Endothelial cell (in vitro differentiated cells): ENCODE results near the gene SORCS2. TPM values are rescaled to one million over a fixed set of nuclear protein-coding genes. Genes with fewer than 3 reads are reported as not detected.

ENCODE experiments used
- DNase-seq: peaks from one replicate; pipeline ENCODE4 v3.0.0; 2021; ENCODE audit warnings: low spot score
- H3K27ac Mint-ChIP-seq: one replicate; pipeline ENCODE4 v1.8.0; 2021; ENCODE audit warnings: mixed read lengths, inconsistent platforms; ENCODE audit not compliant: unreplicated experiment
- H3K27me3 Mint-ChIP-seq: one replicate; pipeline ENCODE4 v1.8.0; 2021; ENCODE audit warnings: mild to moderate bottlenecking, moderate library complexity, mixed read lengths, inconsistent platforms; ENCODE audit not compliant: unreplicated experiment
- H3K36me3 Mint-ChIP-seq: one replicate; pipeline ENCODE4 v1.8.0; 2021; ENCODE audit warnings: mild to moderate bottlenecking, low read depth, mixed read lengths, inconsistent platforms; ENCODE audit not compliant: unreplicated experiment
- H3K4me1 Mint-ChIP-seq: one replicate; pipeline ENCODE4 v1.8.0; 2021; ENCODE audit warnings: mild to moderate bottlenecking, mixed read lengths, inconsistent platforms; ENCODE audit not compliant: unreplicated experiment
- H3K4me3 Mint-ChIP-seq: one replicate; pipeline ENCODE4 v1.8.0; 2021; ENCODE audit warnings: mild to moderate bottlenecking, mixed read lengths, inconsistent platforms; ENCODE audit not compliant: unreplicated experiment
- H3K9me3 Mint-ChIP-seq: one replicate; pipeline ENCODE4 v1.8.0; 2021; ENCODE audit warnings: mixed read lengths, inconsistent platforms; ENCODE audit not compliant: unreplicated experiment
- total RNA-seq: library from RNA; stranded (reverse); fragmentation: NEBNext Ultra II Directional; extraction: Animal tissue kit (Norgen Biotek cat#: 25700); gene quantifications from one replicate; pipeline ENCODE4 v1.2.1, GENCODE V29; 2021; ENCODE audit not compliant: unreplicated experiment
- TF ChIP-seq, protein P1 (sequence below): fragments of 200-600 bp; sonication (generic); IDR thresholded peaks from one replicate; pipeline ENCODE4 v1.5.0; 2021; ENCODE audit warnings: antibody characterized with exemption; ENCODE audit not compliant: unreplicated experiment

The SORCS2 gene
- total RNA-seq, 1 donor from 2014 or later, result 1.3 TPM

DNA sequence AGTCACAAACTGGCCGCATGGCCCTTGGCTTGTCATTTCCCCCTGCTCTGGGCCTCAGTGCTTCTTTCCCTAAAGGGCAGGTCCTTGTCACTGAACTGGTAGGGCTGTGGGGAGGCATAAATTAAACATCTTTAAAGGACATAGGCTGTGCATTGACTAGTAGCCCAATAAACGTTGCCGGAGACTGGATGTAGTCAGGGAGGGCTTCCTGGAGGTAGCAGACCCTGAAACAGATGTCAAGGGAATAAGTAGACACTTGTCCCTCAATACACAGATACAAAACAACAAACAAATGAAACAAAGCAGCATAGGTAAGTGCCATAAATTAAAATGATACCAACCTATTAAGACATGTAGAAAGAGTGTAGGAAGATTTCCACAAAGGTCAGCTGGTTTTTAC lies 314.2 kb downstream of the SORCS2 start:
- DNase-seq, result no peak
- Mint-ChIP-seq H3K36me3 (no peaks in the 10 kb centered on the region), H3K4me1 (no peaks in the 10 kb centered on the region), H3K9me3 (no peaks in the 10 kb centered on the region), H3K27ac (no peak overlapping the region), H3K4me3 (no peak overlapping the region), H3K27me3 (peaks cover 9% of the 10 kb centered on the region)
- TF ChIP-seq, protein P1, sequence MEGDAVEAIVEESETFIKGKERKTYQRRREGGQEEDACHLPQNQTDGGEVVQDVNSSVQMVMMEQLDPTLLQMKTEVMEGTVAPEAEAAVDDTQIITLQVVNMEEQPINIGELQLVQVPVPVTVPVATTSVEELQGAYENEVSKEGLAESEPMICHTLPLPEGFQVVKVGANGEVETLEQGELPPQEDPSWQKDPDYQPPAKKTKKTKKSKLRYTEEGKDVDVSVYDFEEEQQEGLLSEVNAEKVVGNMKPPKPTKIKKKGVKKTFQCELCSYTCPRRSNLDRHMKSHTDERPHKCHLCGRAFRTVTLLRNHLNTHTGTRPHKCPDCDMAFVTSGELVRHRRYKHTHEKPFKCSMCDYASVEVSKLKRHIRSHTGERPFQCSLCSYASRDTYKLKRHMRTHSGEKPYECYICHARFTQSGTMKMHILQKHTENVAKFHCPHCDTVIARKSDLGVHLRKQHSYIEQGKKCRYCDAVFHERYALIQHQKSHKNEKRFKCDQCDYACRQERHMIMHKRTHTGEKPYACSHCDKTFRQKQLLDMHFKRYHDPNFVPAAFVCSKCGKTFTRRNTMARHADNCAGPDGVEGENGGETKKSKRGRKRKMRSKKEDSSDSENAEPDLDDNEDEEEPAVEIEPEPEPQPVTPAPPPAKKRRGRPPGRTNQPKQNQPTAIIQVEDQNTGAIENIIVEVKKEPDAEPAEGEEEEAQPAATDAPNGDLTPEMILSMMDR, result no peak

DNA sequence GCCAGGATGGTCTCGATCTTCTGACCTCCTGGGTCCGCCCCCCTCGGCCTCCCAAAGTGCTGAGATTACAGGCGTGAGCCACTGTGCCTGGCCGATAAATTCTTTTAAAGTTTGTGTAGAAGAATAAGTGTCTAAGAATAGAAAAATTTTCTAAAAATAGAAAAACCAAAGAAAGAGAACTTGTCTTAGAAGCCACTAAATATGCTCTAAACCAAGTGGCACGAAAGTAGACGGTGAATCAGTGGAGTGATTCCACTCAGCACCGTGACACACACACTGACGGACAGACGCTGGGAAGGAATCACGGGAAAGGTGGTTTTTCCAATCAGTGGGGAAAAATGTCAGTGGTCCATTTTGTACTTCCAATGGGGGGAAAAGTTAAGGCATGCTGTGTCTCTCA lies 315.0 kb downstream of the SORCS2 start:
- Mint-ChIP-seq H3K36me3 (no peaks in the 10 kb centered on the region), H3K27ac (no peak overlapping the region), H3K9me3 (no peaks in the 10 kb centered on the region), H3K27me3 (peaks cover 9% of the 10 kb centered on the region), H3K4me3 (no peak overlapping the region), H3K4me1 (no peaks in the 10 kb centered on the region)
- no peak for DNase-seq
- TF ChIP-seq, protein P1, result no peak

DNA sequence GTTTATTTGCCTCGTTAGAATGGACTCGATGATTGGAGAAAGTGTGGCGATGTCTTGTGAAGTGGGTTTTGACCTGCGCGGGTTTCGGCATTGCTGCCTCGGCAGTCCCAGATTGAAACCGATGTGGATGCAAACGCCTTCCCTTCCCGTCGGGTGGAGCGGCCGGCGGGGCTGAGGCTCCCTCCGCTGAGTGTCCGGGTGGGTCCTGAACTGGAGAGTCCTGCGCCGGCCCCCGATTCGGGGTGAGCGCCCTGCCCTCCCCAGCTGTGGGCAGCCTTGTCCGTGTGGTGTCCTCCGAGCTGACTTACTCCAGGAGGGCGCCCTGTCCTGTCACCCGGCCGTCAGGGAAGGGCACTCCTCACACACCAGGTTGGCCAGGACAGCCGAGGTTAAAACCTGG lies 317.7 kb downstream of the SORCS2 start:
- DNase-seq, result no peak
- peaks cover 5% of the 10 kb centered on the region for H3K27me3 Mint-ChIP-seq
- H3K4me3 Mint-ChIP-seq, result no peak overlapping the region
- no peaks in the 10 kb centered on the region for H3K4me1 Mint-ChIP-seq
- no peaks in the 10 kb centered on the region for H3K36me3 Mint-ChIP-seq
- TF ChIP-seq, protein P1, result no peak
- no peaks in the 10 kb centered on the region for H3K9me3 Mint-ChIP-seq
- no peak overlapping the region for H3K27ac Mint-ChIP-seq

DNA sequence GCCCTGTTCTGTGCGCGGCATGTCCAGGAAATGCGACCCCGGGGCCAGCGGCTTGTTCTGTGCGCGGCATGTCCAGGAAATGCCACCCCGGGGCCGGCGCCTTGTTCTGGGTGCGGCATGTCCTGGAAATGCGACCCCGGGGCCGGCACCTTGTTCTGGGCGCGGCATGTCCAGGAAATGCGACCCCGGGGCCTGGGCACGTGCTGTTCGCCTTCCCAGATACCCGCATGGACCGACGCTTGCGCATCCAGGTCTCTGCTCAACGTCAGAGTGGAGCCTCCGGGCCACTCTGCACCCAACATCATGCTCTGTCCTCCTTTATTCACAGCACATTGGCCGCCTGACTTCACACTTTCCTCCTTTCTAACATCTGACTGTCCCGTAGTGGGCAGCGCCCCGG lies 318.2 kb downstream of the SORCS2 start:
- Mint-ChIP-seq H3K27me3 (peaks cover 5% of the 10 kb centered on the region), H3K27ac (no peak overlapping the region), H3K4me3 (no peak overlapping the region), H3K4me1 (no peaks in the 10 kb centered on the region), H3K36me3 (no peaks in the 10 kb centered on the region), H3K9me3 (no peaks in the 10 kb centered on the region)
- TF ChIP-seq, protein P1, result no peak
- DNase-seq, result no peak

DNA sequence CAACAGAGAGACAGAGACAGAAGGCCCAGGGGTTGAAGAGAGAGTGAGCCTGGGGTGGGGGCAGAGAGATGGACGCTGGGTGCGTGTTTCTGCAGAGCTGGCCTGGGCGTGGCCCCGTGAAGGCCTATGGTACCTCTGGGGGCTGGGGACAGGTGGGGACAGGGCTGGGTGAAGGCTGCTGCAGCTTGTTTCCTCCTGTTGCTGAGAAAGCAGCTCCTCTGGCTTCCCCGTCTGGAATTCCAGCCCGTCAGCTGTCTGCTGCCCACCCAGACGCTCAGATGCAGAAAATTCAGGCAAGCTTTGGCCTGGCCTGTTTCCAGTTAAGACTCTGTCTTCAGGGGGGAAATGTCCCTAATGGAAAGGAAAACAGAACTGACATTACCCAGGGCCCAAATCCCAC lies 319.2 kb downstream of the SORCS2 start:
- Mint-ChIP-seq H3K4me3 (no peak overlapping the region), H3K27ac (no peak overlapping the region), H3K36me3 (no peaks in the 10 kb centered on the region), H3K4me1 (no peaks in the 10 kb centered on the region), H3K27me3 (peaks cover 6% of the 10 kb centered on the region), H3K9me3 (no peaks in the 10 kb centered on the region)
- TF ChIP-seq, protein P1, result no peak
- no peak for DNase-seq
